ENCODE measurements around the gene RGS19.
"Not testable (repeated sequence)": the region's sequence is repeated elsewhere in the genome, so short reads cannot be mapped to it uniquely, and the experiment has no call there.

The RGS19 gene

GRCh38 chr20:64079273-64080012 lies at the start of gene RGS19:
Gene RGS19, minus strand, starts transcription at chr20:64079518. Its CDS starts 2,632 bp downstream, at chr20:64076886.
- in situ Hi-C loops (cut with MboI; ENCODE audit: low sequenced_read_pairs, unreplicated experiment): no loop called here
- TF ChIP-seq CTCF (IDR thresholded peaks at IDR 0.05; ENCODE audit: borderline replicate concordance, control extremely low read depth, extremely low read depth, insufficient read depth, missing control alignments): no peak
- peak; percentile 94 for DNase-seq (ENCODE audit: low spot score)

- in situ Hi-C loops (cut with MboI; ENCODE audit: low sequenced_read_pairs, unreplicated experiment): not testable (repeated sequence)
These were observed 44.2 kb upstream of the RGS19 start for GRCh38 chr20:64123517-64123916.

GRCh38 chr20:64122927-64123326 lies 43.6 kb upstream of the RGS19 start:
- DNase-seq (ENCODE audit: low spot score); in situ Hi-C loops (cut with MboI; ENCODE audit: low sequenced_read_pairs, unreplicated experiment): not testable (repeated sequence)

More at GRCh38 chr20:64123517-64123916, 44.2 kb upstream of the RGS19 start:
- DNase-seq (ENCODE audit: low spot score): not testable (repeated sequence)

GRCh38 chr20:64121586-64121985 lies 42.3 kb upstream of the RGS19 start:
- in situ Hi-C loops (cut with MboI; ENCODE audit: low sequenced_read_pairs, unreplicated experiment): no loop called here
- TF ChIP-seq CTCF (IDR thresholded peaks at IDR 0.05; ENCODE audit: borderline replicate concordance, control extremely low read depth, extremely low read depth, insufficient read depth, missing control alignments): no peak
- no peak for DNase-seq (ENCODE audit: low spot score)

- no peak for TF ChIP-seq CTCF (IDR thresholded peaks at IDR 0.05; ENCODE audit: borderline replicate concordance, control extremely low read depth, extremely low read depth, insufficient read depth, missing control alignments)
- DNase-seq (ENCODE audit: low spot score): no peak
- in situ Hi-C loops (cut with MboI; ENCODE audit: low sequenced_read_pairs, unreplicated experiment): no loop called here
These were observed 40.5 kb upstream of the RGS19 start for GRCh38 chr20:64119681-64120341.

- no peak for DNase-seq (ENCODE audit: low spot score)
- in situ Hi-C loops (cut with MboI; ENCODE audit: low sequenced_read_pairs, unreplicated experiment): no loop called here
- no peak for TF ChIP-seq CTCF (IDR thresholded peaks at IDR 0.05; ENCODE audit: borderline replicate concordance, control extremely low read depth, extremely low read depth, insufficient read depth, missing control alignments)
These were observed 40.0 kb upstream of the RGS19 start for GRCh38 chr20:64119301-64119680.

- in situ Hi-C loops (cut with MboI; ENCODE audit: low sequenced_read_pairs, unreplicated experiment): not testable (repeated sequence)
These were observed 38.1 kb upstream of the RGS19 start for GRCh38 chr20:64117432-64117777.

GRCh38 chr20:64116541-64117431 lies 37.5 kb upstream of the RGS19 start:
- in situ Hi-C loops (cut with MboI; ENCODE audit: low sequenced_read_pairs, unreplicated experiment): no loop called here
- TF ChIP-seq CTCF (IDR thresholded peaks at IDR 0.05; ENCODE audit: borderline replicate concordance, control extremely low read depth, extremely low read depth, insufficient read depth, missing control alignments): no peak
- no peak for DNase-seq (ENCODE audit: low spot score)

More at GRCh38 chr20:64117432-64117777, 38.1 kb upstream of the RGS19 start:
- not testable (repeated sequence) for DNase-seq (ENCODE audit: low spot score)
